GM20431 (cell line): ENCODE data around the gene NQO2.
"Not testable (repeated sequence)": the region's sequence is repeated elsewhere in the genome, so short reads cannot be mapped to it uniquely, and the experiment has no call there.

ENCODE experiments used
- in situ Hi-C: fragments of 300-500 bp; cut with MseI, MboI; formaldehyde crosslinking; loops from one replicate; pipeline ENCODE4 v1.15.0; 2020; ENCODE audit warnings: low sequenced_read_pairs; ENCODE audit not compliant: unreplicated experiment

Gene NQO2

DNA sequence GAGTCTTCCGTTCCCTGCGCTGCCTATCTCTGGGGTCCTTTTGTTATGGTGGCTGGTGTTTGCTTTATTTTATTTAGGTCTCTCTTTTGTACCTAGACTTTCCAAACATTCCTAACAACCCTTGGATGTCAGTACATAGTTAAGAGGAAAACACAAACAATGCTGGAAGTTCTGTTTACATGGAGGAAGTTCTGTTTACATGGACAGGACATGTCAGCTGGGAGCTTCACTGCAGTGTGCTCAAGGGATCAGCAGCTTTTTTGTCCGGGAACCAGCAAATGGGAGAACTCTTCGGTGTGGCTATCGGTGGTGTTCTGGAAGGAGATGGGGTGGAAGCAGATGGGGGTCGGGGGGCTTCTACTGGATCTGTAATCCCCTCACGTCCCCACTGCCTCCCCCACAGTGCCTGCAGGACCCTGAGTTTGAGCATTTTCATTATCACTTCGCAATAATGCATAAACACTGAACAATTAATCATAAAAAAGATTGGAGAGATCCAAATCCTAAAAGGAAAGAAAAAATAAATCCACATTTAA lies 31.0 kb upstream of the NQO2 start:
- in situ Hi-C loops, result no loop called here

DNA sequence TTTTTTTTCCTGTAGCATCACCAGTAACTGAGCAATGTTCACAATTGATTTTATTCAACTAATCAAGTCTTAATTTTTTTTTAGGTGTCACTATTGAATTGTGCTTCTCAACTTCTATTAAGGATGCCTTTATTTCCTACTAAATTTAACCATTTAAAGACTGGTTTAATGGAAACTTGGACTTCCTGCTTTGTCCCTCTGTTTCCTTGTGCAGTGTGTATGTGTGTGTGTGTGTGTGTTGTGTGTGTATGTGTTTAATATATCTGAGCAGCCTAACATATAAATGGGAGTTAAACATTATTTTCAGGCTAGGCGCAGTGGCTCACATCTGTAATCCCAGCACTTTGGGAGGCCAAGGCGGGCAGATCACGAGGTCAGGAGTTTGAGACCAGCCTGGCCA lies 30.1 kb upstream of the NQO2 start:
- in situ Hi-C loops, result no loop called here

DNA sequence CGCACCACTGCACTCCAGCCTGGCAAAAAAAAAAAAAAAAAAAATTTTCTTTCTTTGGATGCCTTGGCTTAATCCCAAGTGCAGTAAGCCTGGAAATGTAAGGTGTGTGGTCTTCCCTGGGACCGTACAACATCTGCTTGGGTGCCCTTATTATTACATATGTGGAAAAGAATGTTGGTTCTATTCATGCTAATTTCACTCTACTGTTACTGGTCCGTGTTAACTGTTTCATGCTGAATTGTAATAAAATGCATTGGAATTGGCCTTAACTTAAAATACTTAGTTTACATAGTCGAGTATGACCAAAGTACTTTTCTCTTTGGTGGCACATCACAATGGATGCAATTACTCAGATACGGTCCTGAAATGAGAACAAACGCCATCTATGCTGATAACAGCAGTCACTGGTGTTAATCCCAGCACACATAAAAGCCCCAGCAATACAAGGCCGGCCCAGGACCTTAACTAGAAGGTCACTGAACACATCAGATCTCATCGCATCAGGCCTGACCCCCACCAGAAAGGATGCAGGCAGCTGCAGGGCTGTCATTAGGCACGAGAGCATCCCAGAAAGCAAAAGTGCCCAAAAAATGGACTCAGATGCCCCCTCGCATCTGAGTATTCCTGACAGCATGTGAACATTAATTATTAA lies 29.5 kb upstream of the NQO2 start:
- in situ Hi-C loops, result no loop called here

DNA sequence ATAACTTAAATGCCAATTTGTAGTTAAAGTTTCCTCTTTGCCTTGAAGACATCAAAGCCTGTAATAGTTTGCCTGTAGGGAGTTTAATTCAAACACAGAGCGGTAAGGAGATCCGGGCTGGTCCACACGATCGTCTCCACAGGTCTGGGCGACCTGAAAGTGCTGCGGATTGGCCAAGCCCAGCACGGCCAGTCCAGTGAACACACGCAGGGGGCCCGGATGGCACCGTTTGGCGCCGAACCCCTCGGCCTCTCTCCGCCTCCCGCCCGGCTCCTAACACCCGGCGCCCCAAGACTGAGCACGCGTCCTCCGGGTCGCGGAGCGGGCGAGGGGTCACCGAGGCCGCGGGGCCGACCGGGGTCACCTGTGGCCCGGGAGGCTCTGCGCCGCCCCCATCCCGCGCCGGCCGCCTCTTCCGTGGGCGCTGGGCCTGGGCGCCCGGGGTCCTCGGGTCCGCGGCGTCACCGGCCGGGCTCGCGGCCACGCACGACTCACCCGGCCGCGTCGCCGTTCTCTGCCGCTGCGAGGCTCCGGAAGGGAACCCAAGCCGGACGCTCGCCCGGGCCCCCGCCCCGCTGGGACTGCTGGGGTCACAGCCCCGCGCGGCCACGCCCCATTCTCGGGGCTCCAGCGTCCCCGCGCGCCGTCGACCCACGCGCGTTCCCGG lies 28.8 kb upstream of the NQO2 start:
- in situ Hi-C loops, result no loop called here

DNA sequence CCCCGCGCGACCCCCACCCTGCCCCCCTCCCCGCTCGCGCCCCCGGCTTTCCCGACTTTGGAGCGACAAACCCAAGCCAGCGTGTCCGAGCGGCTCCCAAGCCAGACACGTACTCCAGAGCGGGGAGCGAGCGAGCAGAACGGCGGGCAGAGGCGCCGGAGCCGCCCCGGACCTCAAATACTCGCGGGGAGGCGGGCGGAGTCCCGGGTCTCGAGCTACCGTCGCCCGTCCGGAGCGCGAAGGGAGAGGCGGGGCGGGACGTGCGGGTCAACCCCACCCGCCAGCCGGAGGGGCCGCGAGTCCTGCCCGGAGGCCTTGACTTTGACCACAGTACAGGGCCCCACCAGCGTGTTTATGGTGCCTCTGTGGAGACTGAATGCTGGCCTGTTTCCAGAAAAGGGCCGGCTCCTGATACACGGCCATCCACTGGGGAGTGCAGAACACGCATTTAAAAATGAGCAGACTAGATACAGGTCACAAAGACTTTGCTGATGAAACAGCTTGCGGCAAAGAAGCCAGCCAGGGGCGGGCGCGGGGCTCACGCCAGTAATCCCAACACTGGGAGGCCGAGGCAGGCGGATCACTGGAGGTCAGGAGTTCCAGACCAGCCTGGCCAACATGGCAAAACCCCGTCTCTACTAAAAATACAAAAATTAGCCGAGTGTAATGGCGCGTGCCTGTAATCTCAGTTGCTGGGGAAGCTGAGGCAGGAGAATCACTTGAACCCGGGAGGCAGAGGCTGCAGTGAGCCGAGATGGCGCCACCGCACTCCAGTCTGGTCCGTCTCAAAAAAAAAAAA lies 28.1 kb upstream of the NQO2 start, which contains the start of gene SERPINB6:
Gene SERPINB6 (minus strand): TSS at position 148 of the 799 bp plus-strand sequence. CDS start 12,235 bp downstream, outside the sequence.
- in situ Hi-C loops, result no loop called here

DNA sequence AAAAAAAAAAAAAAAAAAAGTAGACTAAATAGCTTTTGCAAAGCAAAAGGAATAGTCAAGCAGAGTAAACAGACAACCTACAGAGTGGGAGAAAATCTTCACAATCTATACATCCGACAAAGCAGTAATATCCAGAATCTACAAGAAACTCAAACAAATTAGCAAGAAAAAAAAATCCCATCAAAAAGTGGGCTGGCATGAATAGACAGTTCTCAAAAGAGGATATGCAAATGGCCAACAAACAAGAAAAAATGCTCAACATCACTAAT lies 27.5 kb upstream of the NQO2 start:
- in situ Hi-C loops, result not testable (repeated sequence)

DNA sequence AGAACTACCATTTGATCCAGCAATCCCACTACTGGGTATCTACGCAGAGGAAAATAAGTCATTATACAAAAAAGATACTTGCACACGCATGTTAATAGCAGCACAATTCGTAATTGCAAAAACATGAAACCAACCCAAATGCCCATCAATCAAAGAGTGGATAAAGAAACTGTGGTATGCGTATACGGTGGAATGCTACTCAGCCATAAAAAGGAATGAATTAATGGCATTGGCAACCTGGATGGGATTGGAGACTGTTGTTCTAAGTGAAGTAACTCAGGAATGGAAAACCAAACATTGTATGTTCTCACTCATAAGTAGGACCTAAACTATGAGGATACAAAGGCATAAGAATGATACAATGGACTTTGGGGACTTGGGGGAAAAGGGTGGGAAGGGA lies 27.0 kb upstream of the NQO2 start:
- in situ Hi-C loops, result not testable (repeated sequence)

DNA sequence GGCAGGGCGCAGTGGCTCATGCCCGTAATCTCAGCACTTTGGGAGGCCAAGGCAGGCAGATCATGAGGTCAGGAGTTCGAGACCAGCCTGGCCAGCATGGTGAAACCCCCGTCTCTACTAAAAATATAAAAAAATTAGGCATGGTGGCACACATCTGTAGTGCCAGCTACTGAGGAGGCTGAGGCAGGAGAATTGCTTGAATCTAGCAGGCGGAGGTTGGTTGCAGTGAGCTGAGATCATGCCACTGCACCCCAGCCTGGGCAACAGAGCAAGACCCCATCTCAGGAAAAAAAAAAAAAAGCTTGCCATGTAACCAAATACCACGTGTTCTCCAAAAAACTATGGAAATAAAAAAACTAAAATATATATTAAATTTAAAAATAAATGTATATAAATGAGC lies 26.5 kb upstream of the NQO2 start:
- in situ Hi-C loops, result not testable (repeated sequence)

DNA sequence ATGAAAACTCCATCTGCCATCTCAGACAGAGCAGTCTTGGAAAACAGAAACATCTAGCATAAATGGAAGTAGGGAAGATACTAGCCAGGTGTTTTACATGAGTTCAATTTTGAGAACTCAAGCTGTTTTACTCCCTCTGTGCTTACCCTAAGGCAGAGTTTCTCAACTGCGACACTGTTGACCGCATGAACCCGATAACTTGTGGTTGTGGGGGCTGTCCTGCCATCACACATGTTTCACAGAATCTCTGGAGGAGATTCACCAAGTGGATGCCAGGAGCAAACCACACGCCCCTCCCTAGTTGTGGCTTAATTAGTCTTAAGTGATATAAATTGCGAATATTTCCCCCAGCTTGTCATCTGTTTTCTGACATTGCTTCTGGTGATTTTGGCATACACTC lies 26.0 kb upstream of the NQO2 start:
- in situ Hi-C loops, result no loop called here

DNA sequence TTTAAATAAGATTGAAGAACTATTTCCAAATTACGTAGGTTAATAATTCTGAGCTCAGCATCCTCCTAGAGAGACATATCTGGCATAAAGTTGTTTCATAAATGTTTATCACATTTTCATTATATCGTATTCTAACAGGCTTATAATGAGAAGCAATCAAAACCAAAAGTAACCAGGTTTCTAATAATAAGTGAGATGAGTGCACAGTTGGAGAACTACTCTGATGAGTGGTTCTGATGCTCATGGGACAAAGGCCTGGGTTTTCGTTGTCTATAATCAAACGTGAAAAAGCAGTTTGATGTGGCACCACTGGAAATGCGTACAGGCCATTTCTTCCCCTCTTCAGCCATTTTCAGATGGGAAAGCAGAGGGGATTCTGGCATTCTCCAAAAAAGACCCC lies 23.6 kb upstream of the NQO2 start:
- in situ Hi-C loops, result no loop called here

DNA sequence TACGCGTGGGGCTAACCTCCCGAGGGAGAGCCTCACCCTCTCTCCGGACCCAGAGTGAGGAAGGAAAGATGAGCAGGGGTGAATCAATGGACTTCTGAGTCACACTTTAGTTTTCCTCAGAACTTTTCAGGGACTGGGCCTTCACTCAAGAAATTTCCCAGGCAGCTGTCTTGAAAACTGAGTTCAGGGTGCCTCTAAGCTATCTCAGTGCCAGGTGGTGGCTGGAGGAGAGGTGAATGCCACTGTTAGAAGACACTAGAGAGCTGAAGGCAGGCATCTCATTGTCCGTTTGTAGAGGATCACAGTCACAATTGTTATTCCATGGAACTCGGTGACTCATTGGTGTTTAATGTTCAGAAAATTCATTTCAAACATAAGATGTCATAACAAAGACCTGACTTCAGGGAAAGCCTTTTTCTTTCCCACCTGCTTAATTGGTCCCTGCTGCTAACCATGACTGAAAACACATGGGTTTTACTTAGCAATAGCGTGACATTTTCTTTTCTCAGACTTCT lies 23.1 kb upstream of the NQO2 start:
- in situ Hi-C loops, result no loop called here

DNA sequence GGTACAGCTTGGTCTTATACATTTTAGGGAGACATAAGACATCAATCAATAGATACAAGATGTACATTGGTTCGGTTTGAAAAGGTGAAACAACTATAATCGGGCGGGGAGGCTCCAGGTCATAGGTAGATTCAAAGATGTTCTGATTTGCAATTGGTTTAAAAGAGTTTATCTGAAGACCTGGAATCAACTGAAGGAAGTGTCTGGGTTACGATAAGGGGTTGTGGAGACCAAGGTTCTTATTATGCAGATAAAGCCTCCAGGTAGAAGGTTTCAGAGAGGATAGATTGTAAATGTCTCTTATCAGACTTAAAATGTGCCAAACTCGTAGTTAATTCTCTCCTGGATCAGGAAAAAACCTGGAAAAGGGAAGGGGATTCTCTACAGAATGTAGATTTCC lies 22.4 kb upstream of the NQO2 start:
- in situ Hi-C loops, result no loop called here

DNA sequence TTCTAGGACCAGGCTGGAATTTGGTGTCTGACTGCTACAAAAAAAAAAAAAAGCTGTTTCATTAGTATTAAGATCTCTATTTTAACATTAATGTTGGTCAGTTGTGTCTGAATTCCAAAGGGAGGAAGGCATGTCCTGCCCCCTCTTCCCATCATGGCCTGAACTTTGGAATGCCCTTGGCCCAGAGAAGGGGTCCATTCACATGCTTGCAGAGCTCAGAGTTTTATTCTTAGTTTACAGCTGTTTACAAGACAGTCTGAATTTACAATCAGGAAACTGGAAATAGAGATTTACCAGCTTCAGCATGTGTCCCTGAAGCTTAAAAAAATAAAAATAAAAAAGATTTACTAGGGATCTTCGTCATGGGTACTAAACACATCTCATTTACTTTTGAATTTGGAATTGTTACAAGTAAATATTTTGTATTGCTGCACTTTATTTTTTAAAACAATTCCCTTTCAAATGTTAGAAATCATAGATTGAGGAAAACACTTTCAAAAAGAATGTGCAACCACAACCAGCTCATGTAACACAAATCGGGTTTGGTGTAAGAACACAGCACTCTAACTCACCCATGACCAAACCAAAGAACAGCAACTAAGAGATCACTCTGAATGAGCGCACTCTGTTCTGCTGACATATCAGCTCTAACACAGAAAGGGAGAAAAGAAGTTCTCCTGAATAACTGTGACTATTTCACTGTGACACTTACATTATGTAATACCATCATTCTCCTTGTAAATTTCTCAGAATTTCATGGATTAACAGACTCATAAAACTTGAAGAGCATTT lies 21.7 kb upstream of the NQO2 start:
- in situ Hi-C loops, result no loop called here

DNA sequence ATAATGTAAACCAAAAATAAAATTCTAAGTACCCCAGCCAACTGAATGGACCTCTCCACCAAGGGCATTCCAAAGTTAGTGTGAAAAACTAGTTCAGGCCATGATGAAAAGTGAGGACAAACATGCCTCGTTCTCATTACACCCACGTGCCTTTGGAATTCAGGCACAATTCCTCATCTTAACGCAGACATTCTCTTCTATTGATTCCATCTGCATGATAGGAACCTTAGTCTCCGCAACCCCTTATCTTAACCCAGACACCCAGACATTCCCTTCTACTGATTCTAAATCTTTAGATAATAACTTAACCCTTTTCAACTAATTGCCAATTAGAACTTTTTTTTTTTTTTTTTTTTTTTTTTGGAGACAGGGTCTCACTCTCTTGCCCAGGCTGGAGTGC lies 20.8 kb upstream of the NQO2 start:
- in situ Hi-C loops, result no loop called here

DNA sequence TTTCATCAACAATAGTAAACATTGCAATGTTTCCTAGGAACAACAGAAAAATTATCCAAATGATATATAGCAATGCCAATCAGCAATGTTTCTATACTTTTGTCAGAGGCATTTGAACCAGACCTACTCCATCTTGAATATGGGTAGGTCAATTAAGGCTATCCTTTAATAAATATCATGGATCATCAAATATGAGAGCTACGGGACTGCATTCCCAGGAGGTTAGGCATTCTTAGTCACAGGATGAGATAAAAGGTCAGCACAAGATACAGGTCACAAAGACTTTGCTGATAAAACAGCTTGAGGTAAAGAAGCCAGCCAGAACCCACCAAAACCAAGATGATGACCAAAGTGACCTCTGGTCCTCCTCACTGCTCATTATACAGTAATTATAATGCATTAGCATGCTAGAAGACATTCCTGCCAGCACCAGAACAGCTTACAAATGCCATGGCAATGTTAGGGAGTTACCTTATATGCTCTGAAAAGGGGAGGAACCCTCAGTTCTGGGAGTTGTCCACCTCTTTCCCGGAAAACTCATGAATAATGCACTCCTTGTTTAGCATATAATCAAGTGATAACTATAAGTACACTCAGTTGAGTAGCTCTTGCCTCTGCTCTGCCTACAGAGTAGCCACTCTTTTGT lies 19.8 kb upstream of the NQO2 start:
- in situ Hi-C loops, result no loop called here

DNA sequence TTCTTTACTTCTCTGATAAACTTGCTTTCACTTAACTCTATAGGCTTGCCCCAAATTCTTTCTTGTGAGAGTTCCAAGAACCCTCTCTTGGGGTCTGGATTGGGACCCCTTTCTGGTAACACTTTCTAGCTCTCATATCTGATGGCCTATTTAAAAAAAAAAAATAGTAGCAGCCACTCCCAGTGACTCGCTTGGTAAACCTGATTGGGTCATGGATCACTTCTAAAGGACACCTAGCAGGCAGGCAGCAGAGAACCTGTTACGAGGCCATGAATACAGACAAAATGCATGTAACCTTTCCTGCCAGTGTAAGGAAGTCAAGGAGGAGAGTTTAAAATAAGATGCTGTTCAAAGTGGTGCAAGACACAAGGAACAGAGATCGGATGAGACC lies 19.2 kb upstream of the NQO2 start:
- in situ Hi-C loops, result no loop called here

DNA sequence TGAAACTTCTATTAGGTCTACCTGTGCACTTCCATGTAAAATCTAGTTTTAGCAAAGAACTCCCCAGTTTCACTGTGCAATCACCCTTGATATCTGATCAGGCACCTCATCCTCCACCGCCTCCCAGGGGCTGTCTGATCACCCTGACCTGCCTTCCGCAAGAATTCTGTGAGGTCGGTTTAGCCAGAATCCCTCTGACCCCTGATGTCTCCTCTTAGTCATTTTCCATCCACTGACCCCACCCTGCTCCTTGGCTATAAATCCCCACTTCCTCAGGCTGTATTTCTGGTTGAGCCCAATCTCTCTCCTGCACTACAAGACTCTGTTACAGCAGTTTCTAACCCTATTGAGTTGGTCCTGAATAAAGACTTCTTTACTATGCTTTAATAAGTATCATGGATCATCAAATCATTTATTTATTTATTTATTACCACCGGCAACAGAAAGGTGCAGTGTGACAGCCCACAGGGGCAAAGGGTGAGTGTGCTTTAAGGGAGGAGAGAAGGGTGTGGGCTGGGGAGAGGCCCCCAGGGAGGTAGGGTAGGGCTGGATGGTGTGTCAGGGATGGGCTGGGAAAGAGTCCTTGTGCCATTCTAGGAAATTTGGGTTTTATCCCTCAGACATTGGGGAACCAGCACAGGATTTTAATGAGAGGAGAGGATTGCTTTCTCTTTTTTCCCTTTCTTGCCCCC lies 17.1 kb upstream of the NQO2 start:
- in situ Hi-C loops, result no loop called here

DNA sequence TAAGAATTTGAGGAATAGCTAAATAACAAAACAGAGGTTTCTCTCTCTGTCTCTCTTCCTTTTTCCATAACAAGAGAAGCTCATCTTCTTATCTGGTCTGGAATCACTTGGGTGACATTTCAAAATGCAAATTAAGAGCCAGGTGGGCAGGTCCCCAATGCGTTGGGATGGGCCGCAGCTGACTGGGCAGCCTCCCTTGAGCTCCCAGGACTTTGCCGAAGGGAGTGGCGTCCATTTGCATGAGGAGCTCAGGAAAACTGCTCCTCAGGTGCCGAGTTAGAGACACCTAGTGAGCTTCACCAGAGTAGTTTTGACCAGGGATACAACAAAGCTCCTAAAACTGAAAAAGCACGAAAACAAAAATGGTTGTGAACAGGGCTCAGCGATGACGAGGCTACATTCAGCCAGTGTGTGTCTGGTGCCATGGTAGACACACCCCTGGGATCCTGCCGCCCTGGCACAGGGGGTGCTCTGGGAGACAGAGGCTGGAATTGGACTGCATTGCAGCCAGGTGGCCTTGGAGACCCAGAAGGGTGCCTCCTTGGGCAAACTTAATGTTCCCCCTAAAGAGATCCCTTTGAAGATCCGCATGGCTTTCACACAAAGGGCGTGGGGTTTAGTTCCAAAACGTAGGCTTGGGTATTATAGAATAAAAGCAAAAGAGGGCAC lies 14.8 kb upstream of the NQO2 start:
- in situ Hi-C loops, result no loop called here
